ENCODE measurements around the gene RMND5B.

DNA sequence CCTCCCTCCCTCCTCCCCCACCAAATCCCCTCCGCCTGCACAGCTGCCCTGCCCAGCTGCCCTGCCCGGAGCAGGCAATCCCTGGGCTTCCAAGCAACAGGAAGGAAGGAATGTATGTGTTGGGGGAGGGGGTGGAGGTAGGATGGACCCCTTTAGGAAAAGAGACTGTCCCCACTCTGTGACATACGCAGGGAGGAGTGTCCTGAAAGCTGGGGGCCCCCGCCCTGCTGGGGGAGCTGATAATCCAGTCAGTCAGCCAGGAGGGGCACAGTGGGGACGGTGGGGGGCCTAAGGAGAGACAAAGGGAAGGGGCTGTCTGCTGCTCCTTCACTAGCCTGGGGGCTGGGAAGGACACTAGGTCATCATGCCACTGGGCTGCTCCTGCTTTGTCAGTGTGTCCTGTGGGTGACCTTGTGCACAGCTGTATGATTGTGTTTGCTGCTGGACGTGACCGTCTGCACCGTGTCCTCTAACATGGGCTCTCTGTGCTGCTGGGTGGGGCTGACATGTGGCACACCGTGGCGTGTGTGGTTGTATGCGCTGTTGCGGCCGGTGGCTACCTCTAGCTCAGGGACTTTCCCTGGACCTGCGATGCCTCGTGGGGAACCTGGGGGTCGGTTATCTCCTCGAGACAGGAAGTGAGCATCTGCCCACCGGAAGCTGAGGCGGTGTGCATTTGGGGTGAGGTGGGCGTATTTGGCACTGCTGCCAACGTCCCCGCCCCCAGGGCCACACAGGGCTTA is 14.5 kb upstream of the RMND5B start:
- TF ChIP-seq POLR2A (IDR thresholded peaks at IDR 0.05) (no peak), POLR2AphosphoS5 (IDR thresholded peaks at IDR 0.05) (no peak)

Data from sigmoid colon (tissue), 4 donors.